PC-3 (cell line): Measurements from ENCODE around the gene RBFOX2. TPM values are rescaled to one million over a fixed set of nuclear protein-coding genes. Genes with fewer than 3 reads are reported as not detected.

Experiments
- ATAC-seq: fragments of 200-7000 bp; cut with Tn5 transposase; 2 replicates; pipeline ENCODE4 v1.9.1; 2020; ENCODE audit warnings: mild to moderate bottlenecking, moderate library complexity
- BruUV-seq: library from RNA; stranded (reverse); fragments of 400-500 nt; replicated peaks from 2 replicates; lab custom pipeline; 2021; lab: Mats Ljungman, UMichigan
- CTCF ChIA-PET: fragments of 300-600 bp; sonication (Branson Sonifier 250); formaldehyde crosslinking; loops from one replicate; lab custom pipeline; 2022; ENCODE audit warnings: antibody characterized with exemption; lab: Charles Lee
- POLR2A ChIA-PET: fragments of 300-600 bp; sonication (Branson Sonifier 250); formaldehyde crosslinking; loops from one replicate; lab custom pipeline; 2022; ENCODE audit warnings: antibody characterized with exemption; ENCODE audit not compliant: unreplicated experiment; lab: Charles Lee
- DNase-seq: peaks from one replicate; pipeline ENCODE4 v3.0.0-alpha.2; 2015
- H2AFZ ChIP-seq: fragments of 300-600 bp; sonication (generic); 2 replicates; pipeline ENCODE4 v1.6.0; 2016; ENCODE audit warnings: antibody characterized with exemption, low read length
- H3F3A ChIP-seq: fragments of 300-600 bp; sonication (generic); one replicate; pipeline ENCODE4 v1.6.0; 2017; ENCODE audit warnings: antibody characterized with exemption, low read length, control low read depth, mild to moderate bottlenecking; ENCODE audit not compliant: unreplicated experiment
- H3K27ac ChIP-seq: fragments of 300-600 bp; sonication (generic); 2 replicates; pipeline ENCODE4 v1.5.1; 2016; ENCODE audit warnings: mild to moderate bottlenecking, low read length
- H3K27me3 ChIP-seq: fragments of 300-600 bp; sonication (generic); 2 replicates; pipeline ENCODE4 v1.6.1; 2016; ENCODE audit warnings: low read length, mixed read lengths
- H3K36me3 ChIP-seq: fragments of 300-600 bp; sonication (generic); 2 replicates; pipeline ENCODE4 v1.6.1; 2016; ENCODE audit warnings: low read depth, mixed run types, low read length, mixed read lengths
- H3K4me1 ChIP-seq: fragments of 300-600 bp; sonication (generic); 2 replicates; pipeline ENCODE4 v1.5.1; 2016; ENCODE audit warnings: low read length; ENCODE audit not compliant: insufficient read depth
- H3K4me2 ChIP-seq: fragments of 300-600 bp; sonication (generic); 2 replicates; pipeline ENCODE4 v1.6.0; 2016; ENCODE audit warnings: low read length
- H3K4me3 ChIP-seq: fragments of 300-600 bp; sonication (generic); 2 replicates; pipeline ENCODE4 v1.5.1; 2016; ENCODE audit warnings: mild to moderate bottlenecking, low read length, mixed read lengths
- H3K79me2 ChIP-seq: fragments of 300-600 bp; sonication (generic); 2 replicates; pipeline ENCODE4 v1.6.1; 2017; ENCODE audit warnings: low read length, mixed read lengths
- H3K9ac ChIP-seq: fragments of 300-600 bp; sonication (generic); 2 replicates; pipeline ENCODE4 v1.6.0; 2016; ENCODE audit warnings: mild to moderate bottlenecking, low read length
- H3K9me2 ChIP-seq: fragments of 300-600 bp; sonication (generic); replicated peaks from 2 replicates; pipeline ENCODE4 v1.6.1; 2016; ENCODE audit warnings: mixed run types, low read length, mixed read lengths
- H3K9me3 ChIP-seq: fragments of 300-600 bp; sonication (generic); 2 replicates; pipeline ENCODE4 v1.6.1; 2016; ENCODE audit warnings: low read length, mixed read lengths
- H4K20me1 ChIP-seq: fragments of 300-600 bp; sonication (generic); 2 replicates; pipeline ENCODE4 v1.6.1; 2016; ENCODE audit warnings: low read length, mixed read lengths
- EZH2 ChIP-seq: fragments of 300-600 bp; sonication (generic); IDR thresholded peaks from one replicate; pipeline ENCODE4 v1.6.1; 2017; ENCODE audit warnings: antibody characterized with exemption, mild to moderate bottlenecking, low read length; ENCODE audit not compliant: unreplicated experiment
- EZH2phosphoT487 ChIP-seq: fragments of 300-600 bp; sonication (generic); IDR thresholded peaks from 2 replicates; pipeline ENCODE4 v1.6.1; 2018; ENCODE audit warnings: mild to moderate bottlenecking, antibody characterized with exemption, low read length, borderline replicate concordance
- intact Hi-C: fragments of 100-400 bp; cut with micrococcal nuclease; formaldehyde crosslinking; loops from 2 replicates; pipeline ENCODE4 v1.9.0; 2023
- total RNA-seq: library from RNA; depleted of rRNA; stranded (reverse); fragments of >200 nt; gene quantifications from 2 replicates; pipeline ENCODE4 v1.2.3, GENCODE V29; 2014
- TF ChIP-seq, protein P1 (sequence below): fragments of 300-600 bp; sonication (generic); conservative IDR thresholded peaks from 2 replicates; pipeline ENCODE4 v1.5.1; 2017; ENCODE audit warnings: antibody characterized with exemption, low read depth, mild to moderate bottlenecking, low read length

Gene RBFOX2
- total RNA-seq, 1 experiment from 2014 or later: 75.1 TPM

DNA sequence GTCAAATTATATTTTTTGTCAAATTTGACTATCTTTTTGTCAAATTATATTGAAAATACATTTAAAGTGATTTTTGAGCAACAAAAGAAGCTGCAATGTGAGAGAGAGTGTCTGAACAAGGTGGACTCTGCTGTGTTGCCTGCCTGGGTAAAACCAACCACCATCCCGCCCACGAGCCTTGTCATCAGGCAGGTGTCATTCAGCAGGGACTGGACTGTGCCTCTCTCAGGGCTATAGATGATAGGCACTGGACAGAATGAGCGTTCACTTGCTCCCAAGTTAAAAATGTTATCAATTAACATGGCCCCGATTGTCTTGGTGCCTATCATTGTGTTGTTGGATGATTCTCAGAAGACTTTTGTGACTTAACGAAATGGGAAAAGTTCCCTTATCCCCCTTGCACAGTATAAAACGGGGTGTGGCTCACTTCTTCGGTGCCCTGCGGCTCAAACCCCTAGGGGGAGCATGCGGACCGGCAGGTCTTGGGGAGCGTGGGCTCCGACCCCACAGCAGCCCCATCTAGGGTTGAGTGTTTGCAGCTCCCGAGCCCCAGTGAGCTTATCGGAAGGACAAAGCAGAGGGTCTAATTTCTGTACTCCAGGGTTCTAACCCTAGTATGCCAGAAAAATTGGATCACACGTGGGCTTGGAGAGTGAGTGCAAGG, 309.3 kb downstream of the RBFOX2 start:
- DNase-seq: no peak
- Histone ChIP-seq H3F3A (no peaks in the 10 kb centered on the region), H3K4me3 (no peak overlapping the region), H3K79me2 (no peaks in the 10 kb centered on the region), H3K27me3 (no peaks in the 10 kb centered on the region), H3K9me2 (no peaks in the 10 kb centered on the region), H3K9ac (no peak overlapping the region), H3K36me3 (no peaks in the 10 kb centered on the region), H3K27ac (no peak overlapping the region), H2AFZ (no peak overlapping the region), H3K9me3 (no peaks in the 10 kb centered on the region), H4K20me1 (no peaks in the 10 kb centered on the region), H3K4me1 (no peaks in the 10 kb centered on the region), H3K4me2 (no peak overlapping the region)
- TF ChIP-seq EZH2 (no peak), EZH2phosphoT487 (no peak)
- TF ChIP-seq, protein P1, sequence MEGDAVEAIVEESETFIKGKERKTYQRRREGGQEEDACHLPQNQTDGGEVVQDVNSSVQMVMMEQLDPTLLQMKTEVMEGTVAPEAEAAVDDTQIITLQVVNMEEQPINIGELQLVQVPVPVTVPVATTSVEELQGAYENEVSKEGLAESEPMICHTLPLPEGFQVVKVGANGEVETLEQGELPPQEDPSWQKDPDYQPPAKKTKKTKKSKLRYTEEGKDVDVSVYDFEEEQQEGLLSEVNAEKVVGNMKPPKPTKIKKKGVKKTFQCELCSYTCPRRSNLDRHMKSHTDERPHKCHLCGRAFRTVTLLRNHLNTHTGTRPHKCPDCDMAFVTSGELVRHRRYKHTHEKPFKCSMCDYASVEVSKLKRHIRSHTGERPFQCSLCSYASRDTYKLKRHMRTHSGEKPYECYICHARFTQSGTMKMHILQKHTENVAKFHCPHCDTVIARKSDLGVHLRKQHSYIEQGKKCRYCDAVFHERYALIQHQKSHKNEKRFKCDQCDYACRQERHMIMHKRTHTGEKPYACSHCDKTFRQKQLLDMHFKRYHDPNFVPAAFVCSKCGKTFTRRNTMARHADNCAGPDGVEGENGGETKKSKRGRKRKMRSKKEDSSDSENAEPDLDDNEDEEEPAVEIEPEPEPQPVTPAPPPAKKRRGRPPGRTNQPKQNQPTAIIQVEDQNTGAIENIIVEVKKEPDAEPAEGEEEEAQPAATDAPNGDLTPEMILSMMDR: no peak
- no TSS peak for BruUV-seq
- ATAC-seq: no peak
- POLR2A ChIA-PET: no interaction called here
- CTCF ChIA-PET: no interaction called here
- intact Hi-C loops: no loop called here

DNA sequence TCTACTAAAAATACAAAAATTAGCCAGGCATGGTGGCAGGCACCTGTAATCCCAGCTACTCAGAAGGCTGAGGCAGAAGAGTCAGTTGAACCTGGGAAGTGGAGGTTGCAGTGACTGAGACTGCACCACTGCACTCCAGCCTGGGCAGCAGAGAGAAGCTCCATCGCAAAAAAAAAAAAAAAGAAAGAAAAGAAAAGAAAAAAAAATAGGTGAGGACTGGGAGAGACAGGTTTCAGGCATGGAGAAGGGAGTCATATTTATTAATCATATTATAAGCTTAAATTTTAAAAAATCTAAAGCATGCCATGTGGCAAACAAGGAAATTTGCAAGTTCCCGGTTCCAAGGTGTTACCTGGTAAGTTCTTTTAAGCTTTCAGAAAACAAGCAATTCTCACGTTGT, 311.1 kb downstream of the RBFOX2 start, which contains the start of gene APOL5:
TSS of gene APOL5 (plus strand) at position 301 of the 400 bp plus-strand sequence. CDS start at position 301, 0 bp downstream.
- DNase-seq: no peak
- H2AFZ ChIP-seq: no peak within 1 kb of the TSS
- H3K4me2 ChIP-seq: no peak within 1 kb of the TSS
- no peaks in the 10 kb centered on the region for H3F3A ChIP-seq
- no peaks in the 10 kb centered on the region for H3K4me1 ChIP-seq
- TF ChIP-seq EZH2: no peak
- TF ChIP-seq, protein P1: no peak
- no peak for TF ChIP-seq EZH2phosphoT487
- POLR2A ChIA-PET: interaction anchor here (0.7 kb wide), 1 partner anchor 79 kb away, joined by 5 read pairs; no protein-coding TSS in a partner anchor
- no peaks in the 10 kb centered on the region for H3K9me2 ChIP-seq
- intact Hi-C loops: no loop called here
- CTCF ChIA-PET: no interaction called here
- H3K27me3 ChIP-seq: no peaks in the 10 kb centered on the region
- no peaks in the 10 kb centered on the region for H3K9me3 ChIP-seq
- no peak within 1 kb of the TSS for H3K27ac ChIP-seq
- H3K79me2 ChIP-seq: no peaks in the 10 kb centered on the region
- H3K9ac ChIP-seq: no peak within 1 kb of the TSS
- no peak for ATAC-seq
- no peaks in the 10 kb centered on the region for H4K20me1 ChIP-seq
- no peaks in the 10 kb centered on the region for H3K36me3 ChIP-seq
- H3K4me3 ChIP-seq: no peak within 1 kb of the TSS
- no TSS peak for BruUV-seq

DNA sequence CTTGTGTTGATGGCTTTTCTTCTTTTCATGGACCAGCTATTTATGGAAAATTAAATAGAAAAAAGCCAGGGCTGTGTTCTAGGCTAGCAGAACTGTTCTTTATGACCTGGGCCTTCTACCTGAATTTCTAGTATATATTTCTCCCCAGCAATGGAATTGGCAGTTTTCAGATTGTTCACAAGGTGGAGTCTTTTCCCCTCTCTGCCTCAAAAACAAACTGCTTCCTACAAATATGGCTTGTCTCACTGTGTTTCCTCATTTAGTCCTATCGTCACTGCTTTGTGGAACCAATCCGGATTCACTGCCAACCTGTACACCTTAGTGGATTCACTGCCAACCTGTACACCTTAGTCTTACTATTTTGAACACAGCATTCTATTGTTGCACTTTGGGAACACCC, 316.0 kb downstream of the RBFOX2 start:
- no TSS peak for BruUV-seq
- intact Hi-C loops: no loop called here
- no peaks in the 10 kb centered on the region for H3K4me1 ChIP-seq
- no peaks in the 10 kb centered on the region for H3K27me3 ChIP-seq
- no peaks in the 10 kb centered on the region for H3K9me3 ChIP-seq
- H3F3A ChIP-seq: no peaks in the 10 kb centered on the region
- no peak overlapping the region for H3K27ac ChIP-seq
- H3K79me2 ChIP-seq: no peaks in the 10 kb centered on the region
- no peak overlapping the region for H2AFZ ChIP-seq
- ATAC-seq (no peak), DNase-seq (no peak)
- H3K9me2 ChIP-seq: no peaks in the 10 kb centered on the region
- TF ChIP-seq EZH2phosphoT487: no peak
- TF ChIP-seq, protein P1: no peak
- no peak for TF ChIP-seq EZH2
- POLR2A ChIA-PET: no interaction called here
- CTCF ChIA-PET: no interaction called here
- H3K4me2 ChIP-seq: no peak overlapping the region
- H4K20me1 ChIP-seq: no peaks in the 10 kb centered on the region
- H3K36me3 ChIP-seq: no peaks in the 10 kb centered on the region
- no peak overlapping the region for H3K9ac ChIP-seq
- H3K4me3 ChIP-seq: no peak overlapping the region
